ENCODE measurements around the gene WDR86. TPM values are rescaled to one million over a fixed set of nuclear protein-coding genes. Genes with fewer than 3 reads are reported as not detected.

The WDR86 gene
- total RNA-seq, 6 experiments from 2014 or later: 0.31 to 0.74 (median 0.44) TPM; not detected in 1

DNA sequence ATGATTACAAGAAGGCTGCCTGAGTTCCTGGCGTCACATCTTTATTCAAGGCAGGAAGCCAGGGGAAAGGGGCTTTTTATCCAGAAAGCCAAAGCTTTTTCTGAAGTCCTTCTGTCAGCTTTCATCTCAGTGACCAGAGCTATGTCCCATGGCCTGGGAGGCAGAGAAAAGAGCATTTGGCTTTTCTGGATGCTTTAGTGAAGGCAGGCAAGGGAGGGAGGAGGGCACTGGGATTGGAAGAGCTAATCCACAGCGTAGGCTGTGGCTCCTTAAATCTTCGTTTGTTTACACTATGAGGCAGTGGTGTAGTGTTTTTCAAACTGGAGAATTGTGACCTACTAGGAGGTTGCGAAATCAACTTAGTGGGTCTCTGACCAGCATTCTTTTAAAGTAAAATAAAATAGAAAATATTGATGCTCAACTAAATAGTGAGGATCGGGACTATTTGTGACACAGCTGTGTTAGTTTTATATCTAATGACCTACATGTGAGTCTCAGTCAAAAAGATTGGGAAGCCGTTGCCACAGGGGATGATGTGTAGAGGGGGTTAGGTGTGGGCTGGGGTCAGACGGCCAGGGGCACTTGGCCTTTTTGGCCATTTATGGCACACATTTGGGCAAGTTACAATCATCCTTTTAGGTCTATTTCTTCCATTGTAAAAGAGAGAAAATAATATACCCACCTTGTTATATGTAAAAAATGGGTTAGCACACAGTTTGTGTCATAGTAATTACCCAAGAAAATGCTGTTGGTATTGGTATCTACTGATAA lies 16.0 kb upstream of the WDR86 start:
- ATAC-seq: peak in 3 of 4 donors; percentile 62 to 76 (median 68)
- Histone ChIP-seq H3K4me3 (no peak overlapping the region), H3K27ac (no peak overlapping the region), H3K4me1 (no peaks in the 10 kb centered on the region), H3K27me3 (no peaks in the 10 kb centered on the region), H3K9me3 (no peaks in the 10 kb centered on the region), H3K36me3 (no peaks in the 10 kb centered on the region)
- TF ChIP-seq POLR2A (IDR thresholded peaks at IDR 0.05): no peak
- TF ChIP-seq, protein P1, sequence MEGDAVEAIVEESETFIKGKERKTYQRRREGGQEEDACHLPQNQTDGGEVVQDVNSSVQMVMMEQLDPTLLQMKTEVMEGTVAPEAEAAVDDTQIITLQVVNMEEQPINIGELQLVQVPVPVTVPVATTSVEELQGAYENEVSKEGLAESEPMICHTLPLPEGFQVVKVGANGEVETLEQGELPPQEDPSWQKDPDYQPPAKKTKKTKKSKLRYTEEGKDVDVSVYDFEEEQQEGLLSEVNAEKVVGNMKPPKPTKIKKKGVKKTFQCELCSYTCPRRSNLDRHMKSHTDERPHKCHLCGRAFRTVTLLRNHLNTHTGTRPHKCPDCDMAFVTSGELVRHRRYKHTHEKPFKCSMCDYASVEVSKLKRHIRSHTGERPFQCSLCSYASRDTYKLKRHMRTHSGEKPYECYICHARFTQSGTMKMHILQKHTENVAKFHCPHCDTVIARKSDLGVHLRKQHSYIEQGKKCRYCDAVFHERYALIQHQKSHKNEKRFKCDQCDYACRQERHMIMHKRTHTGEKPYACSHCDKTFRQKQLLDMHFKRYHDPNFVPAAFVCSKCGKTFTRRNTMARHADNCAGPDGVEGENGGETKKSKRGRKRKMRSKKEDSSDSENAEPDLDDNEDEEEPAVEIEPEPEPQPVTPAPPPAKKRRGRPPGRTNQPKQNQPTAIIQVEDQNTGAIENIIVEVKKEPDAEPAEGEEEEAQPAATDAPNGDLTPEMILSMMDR (IDR thresholded peaks at IDR 0.05): no peak
- WGBS (ENCODE audit: insufficient coverage, low coverage, low lambda C conversion rate, missing lambda C conversion rate): 32% methylated on average over 6 of the region's 7 CpGs
- intact Hi-C loops (cut with DNase I): loop anchor here in 1 of 2 donors (10.0 kb wide), 1 partner anchor 121 kb away; no protein-coding TSS in a partner anchor
- no peak for DNase-seq

DNA sequence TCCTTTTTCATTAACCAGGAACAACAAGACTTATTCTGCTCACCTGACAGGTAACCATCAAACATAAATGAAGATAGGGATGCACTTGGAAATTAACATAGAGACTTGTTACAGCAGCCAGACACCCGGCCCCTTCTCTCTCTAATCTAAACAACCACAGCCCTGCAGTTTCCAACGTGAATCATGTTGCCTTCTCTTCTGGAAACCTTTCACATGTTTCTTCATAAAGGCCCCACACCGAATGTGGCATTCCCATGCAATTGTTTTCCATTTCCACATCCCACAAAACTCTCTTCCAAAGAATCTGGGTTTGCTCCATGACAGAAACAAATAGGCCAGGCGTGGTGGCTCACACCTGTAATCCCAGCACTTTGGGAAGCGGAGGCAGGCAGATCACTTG lies 15.0 kb upstream of the WDR86 start:
- Histone ChIP-seq H3K27ac (no peak overlapping the region), H3K4me1 (no peaks in the 10 kb centered on the region), H3K9me3 (no peaks in the 10 kb centered on the region), H3K36me3 (no peaks in the 10 kb centered on the region), H3K4me3 (no peak overlapping the region), H3K27me3 (no peaks in the 10 kb centered on the region)
- no peak for TF ChIP-seq POLR2A (IDR thresholded peaks at IDR 0.05)
- TF ChIP-seq, protein P1 (IDR thresholded peaks at IDR 0.05): no peak
- ATAC-seq (no peak), DNase-seq (no peak)
- intact Hi-C loops (cut with DNase I): loop anchor here in 1 of 2 donors (10.0 kb wide), 1 partner anchor 120 kb away; no protein-coding TSS in a partner anchor
- WGBS (ENCODE audit: insufficient coverage, low coverage, low lambda C conversion rate, missing lambda C conversion rate): 76% methylated on average over 5 of the region's 5 CpGs

- Histone ChIP-seq H3K27me3 (no peaks in the 10 kb centered on the region), H3K9me3 (no peaks in the 10 kb centered on the region), H3K4me3 (no peak overlapping the region), H3K4me1 (no peaks in the 10 kb centered on the region), H3K36me3 (no peaks in the 10 kb centered on the region), H3K27ac (no peak overlapping the region)
- no peak for DNase-seq
- ATAC-seq: no peak
- intact Hi-C loops (cut with DNase I): loop anchor here in 1 of 2 donors (10.0 kb wide), 1 partner anchor 119 kb away; no protein-coding TSS in a partner anchor
- 81% methylated on average over 3 of the region's 5 CpGs for WGBS (ENCODE audit: insufficient coverage, low coverage, low lambda C conversion rate, missing lambda C conversion rate)
- no peak for TF ChIP-seq POLR2A (IDR thresholded peaks at IDR 0.05)
- TF ChIP-seq, protein P1 (IDR thresholded peaks at IDR 0.05): no peak
These were observed 14.1 kb upstream of the WDR86 start for GRCh38 chr7:151423936-151424335.

DNA sequence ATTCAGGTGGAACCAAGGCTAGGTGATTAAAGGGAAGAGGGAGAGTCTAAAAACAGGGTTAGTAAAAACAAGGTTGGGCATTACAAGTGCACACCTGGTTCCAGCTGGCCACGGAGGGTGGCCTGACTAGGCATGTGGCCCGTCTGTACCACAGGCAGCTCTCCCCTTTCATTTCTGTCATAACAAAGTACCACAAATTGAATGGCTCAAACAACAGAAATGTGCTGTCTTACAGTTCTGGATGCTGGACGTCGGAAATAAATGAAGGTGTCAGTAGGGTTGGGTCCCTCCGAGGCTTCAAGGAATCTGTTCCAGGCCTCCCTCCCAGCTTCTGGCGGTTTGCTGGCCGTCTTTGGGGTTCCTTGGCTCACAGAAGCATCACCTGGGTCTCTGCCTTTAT lies 13.4 kb upstream of the WDR86 start:
- DNase-seq: no peak
- intact Hi-C loops (cut with DNase I): loop anchor here in 1 of 2 donors (10.0 kb wide), 1 partner anchor 118 kb away; no protein-coding TSS in a partner anchor
- 70% methylated on average over 3 of the region's 7 CpGs for WGBS (ENCODE audit: insufficient coverage, low coverage, low lambda C conversion rate, missing lambda C conversion rate)
- no peaks in the 10 kb centered on the region for H3K27me3 ChIP-seq
- TF ChIP-seq, protein P1 (IDR thresholded peaks at IDR 0.05): no peak
- no peak for TF ChIP-seq POLR2A (IDR thresholded peaks at IDR 0.05)
- ATAC-seq: no peak
- H3K4me3 ChIP-seq: no peak overlapping the region
- H3K9me3 ChIP-seq: no peaks in the 10 kb centered on the region
- no peaks in the 10 kb centered on the region for H3K36me3 ChIP-seq
- H3K27ac ChIP-seq: no peak overlapping the region
- H3K4me1 ChIP-seq: no peaks in the 10 kb centered on the region
